ENCODE measurements around the gene ST8SIA6. TPM values are rescaled to one million over a fixed set of nuclear protein-coding genes. Genes with fewer than 3 reads are reported as not detected.

Gene ST8SIA6
- total RNA-seq, 1 experiment from 2014 or later: 1.3 TPM

DNA sequence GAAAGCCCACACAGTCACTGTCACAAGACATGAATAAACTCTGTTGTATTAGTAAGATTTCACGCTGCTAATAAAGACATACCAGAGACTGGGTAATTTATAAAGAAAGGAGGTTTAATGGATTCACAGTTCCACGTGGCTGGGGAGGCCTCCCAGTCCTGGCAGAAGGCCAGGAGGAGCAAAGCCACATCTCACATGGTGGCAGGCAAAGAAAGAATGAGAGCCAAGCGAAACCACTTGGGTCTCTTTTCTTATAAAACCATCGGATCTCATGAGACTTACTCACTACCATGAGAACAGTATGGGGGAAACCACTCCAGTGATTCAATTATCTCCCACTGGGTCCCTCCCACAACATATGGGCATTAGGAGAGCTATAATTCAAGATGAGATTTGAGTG, 110.2 kb downstream of the ST8SIA6 start:
- Histone ChIP-seq H3K9me2 (ENCODE audit: insufficient read depth) (no peaks in the 10 kb centered on the region), H2AFZ (ENCODE audit: low read depth, low read length, poor library complexity, severe bottlenecking) (no peak overlapping the region), H3K4me3 (replicated peaks in 1 of 2; ENCODE audit: low read depth in 1 of 2, low read length in 2 of 2) (no peak overlapping the region), H3K9ac (ENCODE audit: low read length) (no peak overlapping the region), H4K20me1 (ENCODE audit: insufficient read depth) (no peaks in the 10 kb centered on the region), H3K79me2 (ENCODE audit: insufficient read depth, low read length) (no peaks in the 10 kb centered on the region), H3K27me3 (ENCODE audit: insufficient read depth, low read length) (no peaks in the 10 kb centered on the region), H3K27ac (ENCODE audit: low read depth, low read length) (no peak overlapping the region), H3K36me3 (ENCODE audit: control insufficient read depth in 1 of 2, insufficient read depth in 2 of 2, low read length in 2 of 2) (no peaks in the 10 kb centered on the region), H3K4me2 (ENCODE audit: low read length) (no peak overlapping the region), H3K9me3 (ENCODE audit: control insufficient read depth in 1 of 2, insufficient read depth in 1 of 2, low read depth in 1 of 2, low read length in 2 of 2) (peaks cover 0 to 8% of the 10 kb centered on the region in 2 experiments; a peak in 1 of 4 replicates), H3K4me1 (ENCODE audit: control insufficient read depth in 1 of 2, insufficient read depth in 2 of 2, low read length in 2 of 2) (peaks cover 8 to 14% of the 10 kb centered on the region in 2 experiments)
- ChIA-PET RAD21 (ENCODE audit: low non-redundant PET in 1 of 2, low total read pairs in 2 of 2, uncharacterized antibody in 2 of 2, unreplicated experiment in 2 of 2) (no interaction called here), CTCF (no interaction called here), POLR2A (no interaction called here)
- TF ChIP-seq SIN3A (IDR thresholded peaks at IDR 0.05; ENCODE audit: low read depth) (no peak), RAD21 (IDR thresholded peaks at IDR 0.05; ENCODE audit: low read depth) (no peak), EGR1 (IDR thresholded peaks at IDR 0.05; ENCODE audit: low read depth) (no peak), ZFX (IDR thresholded peaks at IDR 0.05) (no peak), ELF1 (IDR thresholded peaks at IDR 0.05; ENCODE audit: borderline replicate concordance, low read depth) (no peak), POLR2AphosphoS5 (IDR thresholded peaks at IDR 0.05; ENCODE audit: low read depth, low read length) (no peak), TCF7L2 (IDR thresholded peaks at IDR 0.05; ENCODE audit: borderline replicate concordance, extremely low read depth, insufficient read depth, insufficient read length) (no peak), SRF (IDR thresholded peaks at IDR 0.05; ENCODE audit: low read depth) (no peak), CBX3 (IDR thresholded peaks at IDR 0.05; ENCODE audit: low read depth) (no peak), EZH2phosphoT487 (IDR thresholded peaks at IDR 0.05; ENCODE audit: borderline replicate concordance) (no peak), CEBPB (IDR thresholded peaks at IDR 0.05; ENCODE audit: low read depth) (no peak), EZH2 (IDR thresholded peaks at IDR 0.05) (no peak), POLR2A (IDR thresholded peaks at IDR 0.05; ENCODE audit: borderline replicate concordance, extremely low read depth, insufficient read depth, insufficient read length) (no peak)
- TF ChIP-seq, protein P1, sequence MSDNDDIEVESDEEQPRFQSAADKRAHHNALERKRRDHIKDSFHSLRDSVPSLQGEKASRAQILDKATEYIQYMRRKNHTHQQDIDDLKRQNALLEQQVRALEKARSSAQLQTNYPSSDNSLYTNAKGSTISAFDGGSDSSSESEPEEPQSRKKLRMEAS (IDR thresholded peaks at IDR 0.05): no peak
- TF ChIP-seq, protein P2, sequence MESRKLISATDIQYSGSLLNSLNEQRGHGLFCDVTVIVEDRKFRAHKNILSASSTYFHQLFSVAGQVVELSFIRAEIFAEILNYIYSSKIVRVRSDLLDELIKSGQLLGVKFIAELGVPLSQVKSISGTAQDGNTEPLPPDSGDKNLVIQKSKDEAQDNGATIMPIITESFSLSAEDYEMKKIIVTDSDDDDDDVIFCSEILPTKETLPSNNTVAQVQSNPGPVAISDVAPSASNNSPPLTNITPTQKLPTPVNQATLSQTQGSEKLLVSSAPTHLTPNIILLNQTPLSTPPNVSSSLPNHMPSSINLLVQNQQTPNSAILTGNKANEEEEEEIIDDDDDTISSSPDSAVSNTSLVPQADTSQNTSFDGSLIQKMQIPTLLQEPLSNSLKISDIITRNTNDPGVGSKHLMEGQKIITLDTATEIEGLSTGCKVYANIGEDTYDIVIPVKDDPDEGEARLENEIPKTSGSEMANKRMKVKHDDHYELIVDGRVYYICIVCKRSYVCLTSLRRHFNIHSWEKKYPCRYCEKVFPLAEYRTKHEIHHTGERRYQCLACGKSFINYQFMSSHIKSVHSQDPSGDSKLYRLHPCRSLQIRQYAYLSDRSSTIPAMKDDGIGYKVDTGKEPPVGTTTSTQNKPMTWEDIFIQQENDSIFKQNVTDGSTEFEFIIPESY (IDR thresholded peaks at IDR 0.05; ENCODE audit: extremely low read depth, insufficient replicate concordance, low read length): no peak
- TF ChIP-seq, protein P3, sequence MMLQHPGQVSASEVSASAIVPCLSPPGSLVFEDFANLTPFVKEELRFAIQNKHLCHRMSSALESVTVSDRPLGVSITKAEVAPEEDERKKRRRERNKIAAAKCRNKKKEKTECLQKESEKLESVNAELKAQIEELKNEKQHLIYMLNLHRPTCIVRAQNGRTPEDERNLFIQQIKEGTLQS (IDR thresholded peaks at IDR 0.05): no peak
- TF ChIP-seq, protein P4, sequence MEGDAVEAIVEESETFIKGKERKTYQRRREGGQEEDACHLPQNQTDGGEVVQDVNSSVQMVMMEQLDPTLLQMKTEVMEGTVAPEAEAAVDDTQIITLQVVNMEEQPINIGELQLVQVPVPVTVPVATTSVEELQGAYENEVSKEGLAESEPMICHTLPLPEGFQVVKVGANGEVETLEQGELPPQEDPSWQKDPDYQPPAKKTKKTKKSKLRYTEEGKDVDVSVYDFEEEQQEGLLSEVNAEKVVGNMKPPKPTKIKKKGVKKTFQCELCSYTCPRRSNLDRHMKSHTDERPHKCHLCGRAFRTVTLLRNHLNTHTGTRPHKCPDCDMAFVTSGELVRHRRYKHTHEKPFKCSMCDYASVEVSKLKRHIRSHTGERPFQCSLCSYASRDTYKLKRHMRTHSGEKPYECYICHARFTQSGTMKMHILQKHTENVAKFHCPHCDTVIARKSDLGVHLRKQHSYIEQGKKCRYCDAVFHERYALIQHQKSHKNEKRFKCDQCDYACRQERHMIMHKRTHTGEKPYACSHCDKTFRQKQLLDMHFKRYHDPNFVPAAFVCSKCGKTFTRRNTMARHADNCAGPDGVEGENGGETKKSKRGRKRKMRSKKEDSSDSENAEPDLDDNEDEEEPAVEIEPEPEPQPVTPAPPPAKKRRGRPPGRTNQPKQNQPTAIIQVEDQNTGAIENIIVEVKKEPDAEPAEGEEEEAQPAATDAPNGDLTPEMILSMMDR (IDR thresholded peaks at IDR 0.05 in 2 of 3, conservative IDR thresholded peaks at IDR 0.05 in 1 of 3; ENCODE audit: borderline replicate concordance in 1 of 3, insufficient read depth in 1 of 3, low read depth in 2 of 3, low read length in 2 of 3): no peak
- BruUV-seq (replicated peaks): no TSS peak
- ATAC-seq: no peak
- no peak for DNase-seq (ENCODE audit: low read depth, low spot score)
- intact Hi-C loops (cut with micrococcal nuclease): no loop called here

All from HCT116 (cell line).